Stimulated activated CD8-positive, alpha-beta memory T cell treated with anti-CD3 and anti-CD28 coated beads, Interleukin-4, amount 100 ng/mL, for 1 hour (primary cell): ENCODE data around the gene MCF2L.

ENCODE experiments used
- DNase-seq, 2 donors: peaks; one replicate each; pipeline ENCODE4 v3.0.0-alpha.2; 2020; ENCODE audit warnings: low read depth in 2 of 2, low spot score in 1 of 2

The MCF2L gene

GRCh38 chr13:112962911-112963625 is 5.9 kb upstream of the MCF2L start:
- DNase-seq: no peak

DNA sequence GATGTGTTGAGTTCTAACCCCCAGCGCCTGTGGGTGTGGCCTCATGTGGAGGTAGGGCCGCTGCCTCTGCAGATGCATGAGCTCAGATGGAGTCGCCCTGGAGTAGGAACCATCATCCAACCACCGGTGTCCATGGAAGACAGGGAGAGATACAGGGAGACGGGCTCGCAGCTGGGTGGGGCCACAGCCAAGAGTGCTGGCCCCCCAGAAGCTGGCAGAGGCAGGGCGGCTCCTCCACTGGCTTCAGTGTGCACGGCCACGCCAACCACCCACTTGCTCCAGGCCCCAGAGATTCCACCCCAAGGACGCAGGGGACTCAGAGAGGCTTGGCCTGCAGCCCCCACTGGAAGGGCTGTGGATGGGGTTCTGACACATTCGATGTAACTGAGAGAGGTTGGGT is 5.4 kb upstream of the MCF2L start:
- no peak for DNase-seq

- DNase-seq: no peak
Observed at GRCh38 chr13:112964971-112965492, 4.0 kb upstream of the MCF2L start.

DNA sequence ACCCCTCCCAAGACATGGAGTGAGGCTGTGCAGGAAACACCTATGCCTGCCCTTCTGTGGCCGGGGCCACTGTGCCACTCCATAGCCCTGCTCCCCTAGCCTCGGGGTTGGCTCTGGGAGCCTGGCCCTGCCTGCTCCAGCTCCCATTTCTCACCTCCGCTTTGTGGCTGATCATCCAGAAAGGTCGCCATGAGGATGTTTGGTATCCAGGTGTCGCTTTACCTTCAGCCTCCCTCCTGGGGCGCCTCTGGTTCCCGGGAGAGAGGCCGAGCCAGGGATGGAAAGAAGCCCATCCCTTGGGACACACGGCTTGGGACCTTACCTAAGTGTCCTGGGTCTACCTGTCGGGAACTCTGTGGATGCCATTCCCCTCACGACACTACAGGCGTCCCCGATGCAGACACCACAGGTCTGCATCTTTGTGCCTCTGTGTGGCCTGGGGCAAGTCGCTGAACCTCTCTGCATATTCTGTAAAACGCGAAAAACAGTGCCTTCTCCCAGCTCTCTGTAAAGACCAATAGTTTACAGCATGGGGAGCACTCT is 3.4 kb upstream of the MCF2L start:
- no peak for DNase-seq

DNA sequence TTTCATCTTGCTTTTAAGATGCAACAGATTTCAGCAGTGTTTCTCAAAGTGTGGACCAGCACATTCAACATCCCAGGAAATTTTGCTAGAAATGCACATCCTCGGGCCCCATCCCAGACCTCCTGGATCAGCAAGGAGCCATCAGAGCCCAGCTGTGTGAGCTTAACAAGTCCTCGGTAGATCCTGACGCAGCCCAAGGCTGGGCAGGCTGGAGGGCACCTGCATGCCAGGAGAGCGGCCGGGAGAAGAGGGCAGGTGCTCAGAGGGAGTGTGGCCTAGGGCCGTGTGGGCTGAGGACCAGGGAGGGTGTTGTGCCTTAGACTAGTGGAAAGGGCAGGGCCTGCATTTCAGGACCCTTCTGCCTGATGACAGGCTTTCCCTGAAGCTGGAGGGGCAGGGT is 2.2 kb upstream of the MCF2L start:
- no peak for DNase-seq

- DNase-seq: no peak
Observed at GRCh38 chr13:112967686-112968379, 1.2 kb upstream of the MCF2L start.

GRCh38 chr13:112968380-112968909 is 569 bp upstream of the MCF2L start:
- DNase-seq: no peak

- no peak for DNase-seq
Observed at GRCh38 chr13:112969692-112970338, 801 bp downstream of the MCF2L start.

DNA sequence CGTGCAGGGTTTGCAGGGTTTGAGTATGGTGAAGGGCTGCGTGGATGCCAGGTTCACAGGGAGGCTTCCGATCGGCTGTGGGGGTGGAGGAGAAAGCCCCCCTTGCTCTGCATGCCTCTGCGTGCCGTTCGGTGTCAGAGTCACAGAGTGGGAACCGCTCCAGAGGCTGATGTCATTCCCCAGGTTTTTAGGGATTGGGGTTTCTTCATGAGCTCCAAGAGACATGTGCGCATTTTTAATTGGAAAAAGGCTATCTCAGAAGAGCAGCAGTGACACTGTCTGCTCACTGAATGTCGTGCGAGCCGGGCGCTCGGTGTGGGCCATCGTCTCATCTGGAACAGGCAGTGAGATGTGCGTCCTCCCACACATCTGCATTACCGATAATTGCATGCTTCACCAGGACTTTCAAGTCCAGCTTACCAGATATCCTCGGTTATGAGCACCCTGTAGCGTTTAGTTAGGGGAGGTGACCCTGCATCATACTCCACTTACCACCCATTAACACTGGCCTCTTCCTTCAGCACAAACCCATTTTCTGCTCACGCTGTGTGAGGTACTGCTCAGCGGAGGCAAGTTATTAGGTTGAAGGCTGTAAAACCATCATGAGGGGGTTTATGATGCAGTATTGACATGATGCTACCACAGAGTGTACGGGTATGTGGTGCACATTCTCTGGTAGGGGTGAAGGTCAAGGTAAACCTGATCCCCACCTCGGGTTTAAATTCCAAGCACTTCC is 1.7 kb downstream of the MCF2L start:
- DNase-seq: no peak

DNA sequence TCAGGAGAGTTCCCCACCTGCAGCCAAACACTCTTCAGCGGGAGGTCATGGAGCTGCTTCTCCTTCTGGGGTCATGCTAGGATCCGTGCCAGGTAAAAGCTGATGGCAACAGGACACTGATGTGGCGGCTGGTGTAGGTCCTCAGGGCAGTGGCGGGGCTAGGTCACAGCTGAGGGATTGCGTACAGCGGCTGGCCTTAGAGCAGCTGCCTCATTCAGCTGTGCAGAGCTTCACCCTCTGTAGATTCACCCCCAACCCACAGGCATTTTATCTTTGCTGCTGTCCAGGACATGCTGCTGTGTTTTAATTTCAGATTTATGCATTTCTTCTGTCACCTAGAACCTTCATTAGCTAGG is 2.3 kb downstream of the MCF2L start:
- DNase-seq: no peak

- no peak for DNase-seq
Observed at GRCh38 chr13:112972258-112972657, 3.2 kb downstream of the MCF2L start.

DNA sequence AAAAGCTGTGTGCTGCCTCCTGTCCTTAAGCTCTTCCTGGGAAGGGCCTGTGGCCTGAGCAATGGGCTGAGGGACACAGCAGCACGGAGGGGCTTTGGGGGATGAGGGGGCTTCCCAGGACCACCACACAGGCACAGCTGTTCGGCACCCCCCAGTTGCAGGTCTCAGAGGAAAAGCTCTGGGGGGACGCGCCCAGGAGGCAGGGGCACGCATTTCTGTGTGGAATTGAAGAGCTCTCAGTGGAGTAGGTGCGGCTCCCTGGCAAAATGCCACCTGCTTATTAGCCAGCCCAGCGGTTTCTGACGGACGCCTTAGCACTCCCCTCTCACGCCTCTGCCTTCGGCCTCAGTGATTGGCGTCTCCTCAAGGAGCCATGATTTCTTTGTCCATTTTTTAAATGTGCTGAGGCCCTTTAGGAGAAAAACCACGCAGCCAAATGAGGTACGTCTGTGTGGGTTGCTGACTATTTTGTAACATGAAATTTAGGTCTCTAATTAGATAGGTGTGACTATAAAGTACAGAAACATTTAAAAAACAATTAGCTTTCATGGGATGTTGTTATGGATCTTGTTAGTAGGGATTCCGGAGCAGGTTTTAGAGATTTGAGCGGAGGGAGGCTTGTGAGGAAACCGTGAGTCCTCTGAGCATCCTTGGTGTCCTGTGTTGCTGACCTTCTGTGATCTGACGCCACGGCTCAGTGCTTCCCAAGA is 4.0 kb downstream of the MCF2L start:
- no peak for DNase-seq

- DNase-seq: no peak
Observed at GRCh38 chr13:112973577-112973951, 4.5 kb downstream of the MCF2L start.

GRCh38 chr13:112974125-112974524 is 5.1 kb downstream of the MCF2L start:
- DNase-seq: no peak

DNA sequence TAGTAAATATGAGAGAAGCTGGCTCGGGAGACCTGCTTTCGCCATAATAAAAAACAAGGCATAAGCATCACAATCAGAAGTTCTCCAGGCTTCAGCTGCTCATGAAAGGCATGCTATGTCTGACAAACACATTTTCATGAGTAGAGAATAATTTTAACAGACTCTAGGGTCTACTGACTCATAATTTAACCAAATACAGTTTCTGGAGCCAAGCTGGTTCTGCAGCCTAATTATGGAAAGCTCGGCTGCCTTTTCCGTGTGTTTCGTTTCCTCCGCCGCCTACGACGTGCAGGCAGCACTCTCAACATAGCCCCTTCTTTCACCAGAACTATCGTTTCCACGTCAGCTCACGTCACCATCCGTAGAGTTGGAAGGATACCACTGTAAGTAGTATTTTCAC is 5.7 kb downstream of the MCF2L start:
- DNase-seq: no peak

GRCh38 chr13:112975401-112975939 is 6.5 kb downstream of the MCF2L start:
- no peak for DNase-seq

DNA sequence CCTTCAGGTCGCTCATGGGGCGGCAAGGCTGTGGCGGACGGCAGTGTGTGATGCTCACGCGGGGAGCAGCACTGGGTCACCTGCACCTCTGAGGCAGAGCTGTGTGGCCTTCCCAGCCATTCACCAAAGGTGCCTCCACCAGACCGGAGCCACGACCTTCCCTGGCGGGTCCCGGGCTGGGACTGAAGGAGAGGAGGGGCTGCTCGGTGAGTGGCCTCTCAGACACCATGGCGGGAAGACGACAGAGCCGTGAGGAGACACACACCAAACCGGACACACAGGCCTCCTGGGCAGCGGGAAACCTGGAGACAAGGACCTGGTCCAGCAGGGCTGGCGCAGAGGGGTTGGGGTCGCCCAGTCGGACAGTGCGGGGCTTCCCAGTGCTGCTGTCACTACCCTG is 7.5 kb downstream of the MCF2L start:
- no peak for DNase-seq

GRCh38 chr13:112977091-112977490 is 8.1 kb downstream of the MCF2L start:
- DNase-seq: no peak

DNA sequence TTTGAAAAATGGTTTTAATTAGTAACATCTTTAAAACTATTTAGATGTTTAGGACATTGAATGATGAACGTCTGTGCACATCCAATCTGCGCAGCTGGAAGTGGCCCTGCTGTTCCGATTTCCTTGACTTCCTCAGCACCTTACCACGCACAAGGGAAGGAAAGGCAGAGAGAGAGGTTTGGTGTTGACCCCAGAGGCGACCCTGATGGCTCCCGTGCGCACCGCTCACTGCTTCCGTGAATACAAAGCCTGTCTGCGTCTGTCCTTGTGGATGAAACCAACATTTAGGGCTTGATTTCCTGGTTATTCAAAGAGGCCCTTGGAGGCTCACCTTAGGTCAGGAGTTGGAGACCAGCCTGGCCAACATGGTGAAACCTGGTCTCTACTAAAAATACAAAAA is 8.5 kb downstream of the MCF2L start:
- DNase-seq: no peak
